Naive thymus-derived CD4-positive, alpha-beta T cell (primary cell): Measurements from ENCODE around the gene NME7. TPM values are rescaled to one million over a fixed set of nuclear protein-coding genes. Genes with fewer than 3 reads are reported as not detected.

Experiments used
- ATAC-seq: fragments of 150-1000 bp; cut with Tn5 transposase; 2 replicates; pipeline ENCODE4 v1.10.0; 2021; ENCODE audit warnings: mild to moderate bottlenecking, moderate library complexity
- CTCF ChIA-PET: fragments of 350-600 bp; sonication (Branson Sonifier 250); formaldehyde crosslinking; loops from one replicate; lab custom pipeline; 2021; ENCODE audit warnings: antibody characterized with exemption; lab: Charles Lee
- POLR2A ChIA-PET: fragments of 350-600 bp; sonication (Branson Sonifier 250); formaldehyde crosslinking; loops from one replicate; lab custom pipeline; 2021; ENCODE audit warnings: antibody characterized with exemption, inconsistent platforms; lab: Charles Lee
- DNase-seq, 9 donors: peaks; one replicate each; pipeline versions ENCODE4 v3.0.0 to v3.0.0-alpha.2; 2020 to 2022; ENCODE audit warnings: mixed read lengths in 1 of 9
- H3K27ac ChIP-seq: one replicate; pipeline ENCODE4 v1.7.0; 2013; ENCODE audit warnings: mild to moderate bottlenecking, low read depth, low read length, moderate library complexity
- H3K27me3 ChIP-seq, 2 donors: one replicate each; pipeline ENCODE4 v1.7.0; 2013; ENCODE audit warnings: low read length in 2 of 2, mild to moderate bottlenecking in 2 of 2, moderate library complexity in 2 of 2; ENCODE audit not compliant: control insufficient read depth in 2 of 2, insufficient read depth in 2 of 2
- H3K36me3 ChIP-seq, 3 experiments: 1 replicate in 2 of 3; 2 replicates in 1 of 3; pipeline ENCODE4 v1.7.0; 2013; ENCODE audit warnings: low read length in 3 of 3, mild to moderate bottlenecking in 3 of 3, moderate library complexity in 1 of 3; ENCODE audit not compliant: insufficient read depth in 3 of 3, control insufficient read depth in 2 of 3
- H3K4me1 ChIP-seq, 2 donors: one replicate each; pipeline ENCODE4 v1.7.0; 2013; ENCODE audit warnings: low read length in 2 of 2, mild to moderate bottlenecking in 2 of 2, moderate library complexity in 1 of 2; ENCODE audit not compliant: control insufficient read depth in 2 of 2, insufficient read depth in 2 of 2
- H3K4me3 ChIP-seq: 2 replicates; pipeline ENCODE4 v1.7.0; 2013; ENCODE audit warnings: mild to moderate bottlenecking, low read length
- H3K9me3 ChIP-seq, 3 experiments: 1 replicate in 2 of 3; 2 replicates in 1 of 3; pipeline ENCODE4 v1.7.0; 2013; ENCODE audit warnings: low read length in 3 of 3; ENCODE audit not compliant: control insufficient read depth in 2 of 3
- H3K27ac Mint-ChIP-seq, 9 donors: one replicate each; pipeline ENCODE4 v1.8.0; 2020 to 2022; ENCODE audit warnings: mixed read lengths in 9 of 9, mild to moderate bottlenecking in 8 of 9, moderate library complexity in 5 of 9, inconsistent platforms in 2 of 9
- H3K27me3 Mint-ChIP-seq, 5 donors: one replicate each; pipeline ENCODE4 v1.8.0; 2021 to 2022; ENCODE audit warnings: mixed read lengths in 5 of 5, mild to moderate bottlenecking in 1 of 5
- H3K36me3 Mint-ChIP-seq, 5 donors: one replicate each; pipeline ENCODE4 v1.8.0; 2020 to 2022; ENCODE audit warnings: mixed read lengths in 5 of 5, mild to moderate bottlenecking in 3 of 5, inconsistent platforms in 1 of 5
- H3K4me1 Mint-ChIP-seq, 7 donors: one replicate each; pipeline ENCODE4 v1.8.0; 2020 to 2022; ENCODE audit warnings: mixed read lengths in 7 of 7, mild to moderate bottlenecking in 3 of 7, inconsistent platforms in 1 of 7
- H3K4me3 Mint-ChIP-seq, 10 donors: one replicate each; pipeline ENCODE4 v1.8.0; 2020 to 2022; ENCODE audit warnings: mild to moderate bottlenecking in 10 of 10, mixed read lengths in 10 of 10, moderate library complexity in 6 of 10, inconsistent platforms in 2 of 10
- H3K9me3 Mint-ChIP-seq, 11 donors: one replicate each; pipeline ENCODE4 v1.8.0; 2020 to 2022; ENCODE audit warnings: mixed read lengths in 11 of 11, mild to moderate bottlenecking in 4 of 11, inconsistent platforms in 1 of 11, moderate library complexity in 1 of 11
- intact Hi-C, 2 donors: fragments of 100-400 bp; cut with micrococcal nuclease; formaldehyde crosslinking; loops; one replicate each; pipeline ENCODE4 v1.15.1; 2023
- polyA plus RNA-seq, 2 donors: library from polyadenylated mRNA; unstranded; fragments of 300-500 nt; fragmentation: Illumina TruSeq; gene quantifications; one replicate each; pipeline ENCODE4 v1.2.3, GENCODE V29; 2021
- total RNA-seq, 6 experiments: library from RNA in 5 of 6; stranded (reverse) in 5 of 6; gene quantifications; 1 replicate in 5 of 6; 2 replicates in 1 of 6; pipeline ENCODE4 v1.2.3 and lab custom pipeline; 2021 to 2026

The NME7 gene
- total and polyA plus RNA-seq, 7 experiments from 2014 or later = 8.6 to 18.6 (median 12.9) TPM

DNA sequence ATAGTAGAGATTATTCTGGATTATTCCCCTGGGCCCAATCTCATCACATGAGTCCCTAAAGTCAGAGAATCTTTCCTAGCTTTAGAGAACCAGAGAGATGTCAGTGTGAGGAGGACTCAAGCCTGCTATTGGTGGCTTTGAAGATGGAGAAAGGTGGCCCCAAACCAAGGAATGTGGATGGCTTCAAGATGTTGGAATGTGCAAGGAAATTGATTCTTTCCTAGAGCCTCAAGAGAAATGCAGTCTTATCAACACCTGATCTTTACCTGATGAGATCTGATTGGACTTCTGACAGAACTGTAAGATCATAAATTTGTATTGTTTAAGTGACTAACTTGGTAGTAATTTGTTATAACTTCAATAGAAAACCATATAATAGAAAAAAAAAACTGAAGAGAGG is 51.0 kb downstream of the NME7 start:
- intact Hi-C loops = no loop called here
- POLR2A ChIA-PET = no interaction called here
- ATAC-seq (no peak), DNase-seq (no peak)
- H3K4me1 ChIP-seq = no peaks in the 10 kb centered on the region
- H3K9me3 Mint-ChIP-seq = peaks cover 0 to 2% (median 0%) of the 10 kb centered on the region in 11 donors
- no peak overlapping the region for H3K27ac Mint-ChIP-seq
- H3K4me1 Mint-ChIP-seq = peaks cover 0 to 14% (median 0%) of the 10 kb centered on the region in 7 donors
- no peak overlapping the region for H3K4me3 Mint-ChIP-seq
- no peaks in the 10 kb centered on the region for H3K36me3 ChIP-seq
- H3K27me3 ChIP-seq = no peaks in the 10 kb centered on the region
- no peaks in the 10 kb centered on the region for H3K9me3 ChIP-seq
- H3K36me3 Mint-ChIP-seq = peaks cover 0 to 19% (median 14%) of the 10 kb centered on the region in 5 donors
- H3K27ac ChIP-seq = no peak overlapping the region
- no peak overlapping the region for H3K4me3 ChIP-seq
- no peaks in the 10 kb centered on the region for H3K27me3 Mint-ChIP-seq
- CTCF ChIA-PET = no interaction called here

- Mint-ChIP-seq H3K36me3 (peaks cover under 1 to 25% (median 18%) of the 10 kb centered on the region in 5 donors), H3K9me3 (peaks cover 0 to under 1% (median 0%) of the 10 kb centered on the region in 11 donors), H3K4me1 (peaks cover 0 to 22% (median 7%) of the 10 kb centered on the region in 7 donors), H3K4me3 (peak overlapping the region in 1 of 10 donors; percentile 3), H3K27me3 (no peaks in the 10 kb centered on the region), H3K27ac (peak overlapping the region in 1 of 9 donors; percentile 43)
- ChIA-PET POLR2A (no interaction called here), CTCF (no interaction called here)
- DNase-seq = peak in 1 of 9 donors; percentile 29
- H3K36me3 ChIP-seq = no peaks in the 10 kb centered on the region
- H3K27me3 ChIP-seq = no peaks in the 10 kb centered on the region
- no peak overlapping the region for H3K27ac ChIP-seq
- peak; percentile 89 for ATAC-seq
- H3K4me3 ChIP-seq = no peak overlapping the region
- intact Hi-C loops = no loop called here
- no peaks in the 10 kb centered on the region for H3K4me1 ChIP-seq
- no peaks in the 10 kb centered on the region for H3K9me3 ChIP-seq
These were observed 55.3 kb downstream of the NME7 start for GRCh38 chr1:169312084-169312954.

DNA sequence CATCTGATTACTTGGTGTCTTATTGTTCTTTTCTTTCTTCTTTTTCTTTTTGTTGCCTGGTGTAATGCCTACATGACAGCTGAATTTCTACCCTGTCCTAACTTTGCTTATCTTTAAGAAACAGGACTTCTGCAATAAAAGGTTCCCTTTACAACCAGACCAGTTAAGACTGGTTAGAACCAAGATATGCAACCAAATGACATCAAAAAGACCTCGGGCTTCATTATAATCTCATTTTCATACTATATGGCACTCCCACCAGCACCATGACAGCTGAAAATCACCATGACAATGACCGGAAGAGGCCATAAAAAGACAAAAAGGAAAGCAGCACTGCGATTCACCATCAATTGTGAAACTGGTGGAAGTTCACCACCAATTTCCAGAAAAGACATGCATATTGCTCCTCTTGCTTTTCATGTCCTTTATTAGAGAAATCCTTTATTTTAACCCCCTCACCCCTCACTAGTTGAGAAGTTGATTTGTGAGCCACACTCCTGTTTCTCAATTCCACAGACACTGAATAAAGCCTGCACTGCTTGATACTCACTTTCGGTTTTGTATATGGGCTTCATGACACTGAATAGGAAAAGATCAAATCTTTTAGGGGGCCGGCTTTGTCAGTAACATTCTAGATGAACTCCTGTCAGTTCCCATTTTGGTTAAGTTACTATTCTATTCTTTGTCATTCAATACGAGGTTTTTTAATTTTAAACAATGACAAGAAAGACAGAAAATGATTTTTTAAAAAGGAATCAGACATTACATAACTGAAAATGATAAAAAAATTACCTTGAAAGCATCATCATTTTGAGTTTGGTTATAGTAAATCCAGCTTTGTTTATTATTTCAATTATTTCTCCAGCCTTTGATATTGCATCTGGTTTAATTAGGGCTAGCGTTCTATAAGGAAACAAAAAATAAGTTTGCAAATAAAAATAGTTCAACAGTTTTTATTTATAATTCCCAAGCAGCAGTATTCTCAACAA is 58.1 kb downstream of the NME7 start:
- Mint-ChIP-seq H3K27me3 (no peaks in the 10 kb centered on the region), H3K27ac (peak overlapping the region in 2 of 9 donors; percentile 23 to 59), H3K9me3 (peaks cover 0 to 8% (median 0%) of the 10 kb centered on the region in 11 donors), H3K4me3 (peak overlapping the region; percentile 6 to 78 (median 59)), H3K4me1 (peaks cover 0 to 22% (median 7%) of the 10 kb centered on the region in 7 donors), H3K36me3 (peaks cover 15 to 47% (median 33%) of the 10 kb centered on the region in 5 donors)
- POLR2A ChIA-PET = no interaction called here
- Histone ChIP-seq H3K27me3 (no peaks in the 10 kb centered on the region), H3K27ac (no peak overlapping the region), H3K4me1 (no peaks in the 10 kb centered on the region), H3K4me3 (peak overlapping the region; percentile 14), H3K36me3 (no peaks in the 10 kb centered on the region), H3K9me3 (no peaks in the 10 kb centered on the region)
- peak; percentile 74 for ATAC-seq
- CTCF ChIA-PET = no interaction called here
- DNase-seq = peak in 2 of 9 donors; percentile 1 to 6
- intact Hi-C loops = no loop called here

DNA sequence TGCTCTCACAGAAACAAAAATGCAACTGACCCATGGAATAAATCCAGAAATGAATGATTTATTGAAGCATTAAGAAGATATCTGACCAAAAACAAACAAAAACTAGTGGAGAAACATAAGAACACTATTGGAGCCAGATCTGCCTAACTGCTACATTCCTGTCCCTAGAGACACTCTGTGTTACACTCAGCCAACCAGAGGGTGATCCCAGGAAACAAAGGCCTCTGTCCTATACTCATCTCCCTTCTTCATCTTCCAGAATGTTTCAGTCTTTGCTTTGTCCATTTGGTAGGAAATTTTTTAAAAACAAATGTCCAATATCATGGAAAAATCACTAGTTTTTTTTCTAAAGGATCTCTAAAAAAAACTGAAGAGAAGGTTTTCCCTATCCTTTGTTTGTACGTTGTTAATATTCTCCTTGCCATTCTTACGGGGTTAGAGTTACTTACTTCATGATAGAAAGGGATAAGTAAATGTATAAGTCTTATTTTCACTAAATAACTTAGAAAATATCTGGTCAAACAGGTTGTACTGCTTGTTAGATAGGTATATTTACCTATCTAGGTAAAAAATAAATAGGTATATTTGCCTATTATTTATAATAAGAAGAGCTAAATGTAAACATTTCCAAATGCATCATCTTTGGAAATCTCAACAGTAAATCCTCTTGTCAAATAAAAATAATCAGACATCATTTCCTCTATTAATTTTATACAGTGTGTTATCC is 59.1 kb downstream of the NME7 start:
- ATAC-seq (no peak), DNase-seq (no peak)
- Histone ChIP-seq H3K4me3 (no peak overlapping the region), H3K27me3 (no peaks in the 10 kb centered on the region), H3K27ac (no peak overlapping the region), H3K36me3 (no peaks in the 10 kb centered on the region), H3K9me3 (no peaks in the 10 kb centered on the region), H3K4me1 (no peaks in the 10 kb centered on the region)
- ChIA-PET CTCF (no interaction called here), POLR2A (no interaction called here)
- peaks cover 15 to 47% (median 33%) of the 10 kb centered on the region in 5 donors for H3K36me3 Mint-ChIP-seq
- no peak overlapping the region for H3K4me3 Mint-ChIP-seq
- H3K4me1 Mint-ChIP-seq = peaks cover 0 to 22% (median 7%) of the 10 kb centered on the region in 7 donors
- intact Hi-C loops = no loop called here
- no peaks in the 10 kb centered on the region for H3K27me3 Mint-ChIP-seq
- H3K27ac Mint-ChIP-seq = no peak overlapping the region
- peaks cover 0 to 8% (median 0%) of the 10 kb centered on the region in 11 donors for H3K9me3 Mint-ChIP-seq

DNA sequence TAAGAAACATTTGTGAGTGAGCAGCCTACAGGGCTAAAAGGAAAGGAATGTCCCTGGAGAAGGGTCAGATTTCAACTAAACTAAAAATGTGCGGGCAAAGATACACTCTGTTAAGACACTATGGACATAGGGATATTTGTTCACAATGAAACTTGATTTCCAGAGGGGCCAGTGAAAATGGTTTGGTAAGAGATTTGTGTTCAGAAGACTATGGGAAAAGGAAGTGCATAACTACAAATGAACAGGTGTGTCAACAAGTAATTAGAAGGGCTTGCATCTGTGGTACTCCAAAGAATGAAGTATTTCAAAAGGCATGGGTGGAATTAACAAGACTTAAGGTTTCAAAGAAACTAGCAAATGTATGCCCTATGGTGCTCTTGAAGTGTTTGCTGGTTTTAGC is 60.4 kb downstream of the NME7 start:
- intact Hi-C loops = no loop called here
- Histone ChIP-seq H3K36me3 (no peaks in the 10 kb centered on the region), H3K9me3 (no peaks in the 10 kb centered on the region), H3K27ac (no peak overlapping the region), H3K4me1 (no peaks in the 10 kb centered on the region), H3K27me3 (no peaks in the 10 kb centered on the region), H3K4me3 (no peak overlapping the region)
- peaks cover 18 to 51% (median 38%) of the 10 kb centered on the region in 5 donors for H3K36me3 Mint-ChIP-seq
- H3K9me3 Mint-ChIP-seq = peaks cover 0 to 8% (median 0%) of the 10 kb centered on the region in 11 donors
- DNase-seq (no peak), ATAC-seq (no peak)
- H3K27me3 Mint-ChIP-seq = no peaks in the 10 kb centered on the region
- POLR2A ChIA-PET = no interaction called here
- H3K4me1 Mint-ChIP-seq = peaks cover 0 to 14% (median 7%) of the 10 kb centered on the region in 7 donors
- CTCF ChIA-PET = no interaction called here
- H3K4me3 Mint-ChIP-seq = no peak overlapping the region
- H3K27ac Mint-ChIP-seq = no peak overlapping the region

GRCh38 chr1:169305948-169306347 is 61.6 kb downstream of the NME7 start:
- CTCF ChIA-PET = no interaction called here

More at GRCh38 chr1:169305948-169306347, 61.6 kb downstream of the NME7 start:
- Mint-ChIP-seq H3K4me1 (peaks cover 0 to 9% (median 7%) of the 10 kb centered on the region in 7 donors), H3K9me3 (peaks cover 0 to 8% (median 0%) of the 10 kb centered on the region in 11 donors), H3K27me3 (no peaks in the 10 kb centered on the region), H3K4me3 (no peak overlapping the region), H3K27ac (no peak overlapping the region), H3K36me3 (peaks cover 19 to 61% (median 46%) of the 10 kb centered on the region in 5 donors)
- Histone ChIP-seq H3K4me3 (no peak overlapping the region), H3K27ac (no peak overlapping the region), H3K36me3 (no peaks in the 10 kb centered on the region), H3K27me3 (no peaks in the 10 kb centered on the region), H3K9me3 (no peaks in the 10 kb centered on the region), H3K4me1 (no peaks in the 10 kb centered on the region)
- POLR2A ChIA-PET = no interaction called here
- ATAC-seq (no peak), DNase-seq (no peak)
- intact Hi-C loops = no loop called here
